GM23338 (cell line): Measurements from ENCODE around the gene TEKT4.

Experiments used
- CREB1 ChIP-seq: fragments of 250-450 bp; sonication (Bioruptor Pico); IDR thresholded peaks from 2 replicates; pipeline ENCODE4 v1.5.0; 2020; ENCODE audit warnings: low read depth, mild to moderate bottlenecking, moderate library complexity
- EZH2 ChIP-seq: fragments of 200-600 bp; sonication (generic); IDR thresholded peaks from one replicate; pipeline ENCODE4 v1.8.0; 2017; ENCODE audit warnings: antibody characterized with exemption, mild to moderate bottlenecking, low read depth; ENCODE audit not compliant: unreplicated experiment
- EZH2phosphoT487 ChIP-seq: fragments of 200-600 bp; sonication (generic); IDR thresholded peaks from one replicate; pipeline ENCODE4 v1.8.1; 2018; ENCODE audit warnings: antibody characterized with exemption; ENCODE audit not compliant: unreplicated experiment
- POLR2AphosphoS5 ChIP-seq: IDR thresholded peaks from 2 replicates; pipeline ENCODE4 v1.6.1; 2016; ENCODE audit warnings: antibody characterized with exemption, low read depth
- TF ChIP-seq, protein P1 (sequence below), 2 experiments: fragments of 200-600 bp in 1 of 2; sonication (generic) in 1 of 2; conservative IDR thresholded peaks; 2 replicates each; pipeline versions ENCODE4 v1.5.1 to v1.6.1; 2016 to 2017; ENCODE audit warnings: antibody characterized with exemption in 2 of 2, low read depth in 2 of 2, mild to moderate bottlenecking in 2 of 2, moderate library complexity in 1 of 2
- TF ChIP-seq, protein P2 (sequence below): IDR thresholded peaks from one replicate; pipeline ENCODE4 v1.6.1; 2018; ENCODE audit warnings: antibody characterized with exemption; ENCODE audit not compliant: unreplicated experiment

DNA sequence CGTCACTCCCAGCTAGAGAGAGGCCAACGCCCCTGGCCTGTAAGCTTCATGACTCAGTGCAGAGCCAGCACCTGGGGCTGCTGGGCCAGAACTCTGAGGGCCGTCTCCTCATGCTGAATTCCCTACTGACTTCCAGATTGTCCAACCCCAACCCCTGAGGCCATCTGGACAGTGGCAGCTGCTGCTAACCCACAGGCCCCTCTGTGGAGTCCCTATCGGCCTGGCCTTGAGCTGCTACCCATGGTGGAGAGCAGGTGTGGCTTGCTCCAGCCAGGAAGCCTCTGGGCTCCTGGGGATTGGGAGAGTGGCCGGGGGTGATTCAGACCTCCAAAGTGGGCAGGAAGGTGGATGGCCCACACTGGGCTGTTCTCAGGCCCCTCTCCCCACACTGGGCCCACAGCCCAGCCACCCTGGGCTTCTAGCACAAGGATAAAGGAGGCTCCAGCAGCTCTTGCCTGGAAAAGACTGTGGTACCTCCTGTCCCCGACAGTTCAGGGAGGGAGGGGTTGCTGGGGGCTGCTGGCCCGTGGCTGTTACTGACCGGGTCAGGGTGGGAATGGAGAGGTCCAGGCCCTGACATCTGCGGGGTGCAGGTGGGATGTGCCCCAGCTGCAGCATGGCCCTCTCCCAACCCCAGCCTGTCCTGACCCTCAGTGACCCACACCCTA, 8.2 kb downstream of the TEKT4 start:
- TF ChIP-seq, protein P1, sequence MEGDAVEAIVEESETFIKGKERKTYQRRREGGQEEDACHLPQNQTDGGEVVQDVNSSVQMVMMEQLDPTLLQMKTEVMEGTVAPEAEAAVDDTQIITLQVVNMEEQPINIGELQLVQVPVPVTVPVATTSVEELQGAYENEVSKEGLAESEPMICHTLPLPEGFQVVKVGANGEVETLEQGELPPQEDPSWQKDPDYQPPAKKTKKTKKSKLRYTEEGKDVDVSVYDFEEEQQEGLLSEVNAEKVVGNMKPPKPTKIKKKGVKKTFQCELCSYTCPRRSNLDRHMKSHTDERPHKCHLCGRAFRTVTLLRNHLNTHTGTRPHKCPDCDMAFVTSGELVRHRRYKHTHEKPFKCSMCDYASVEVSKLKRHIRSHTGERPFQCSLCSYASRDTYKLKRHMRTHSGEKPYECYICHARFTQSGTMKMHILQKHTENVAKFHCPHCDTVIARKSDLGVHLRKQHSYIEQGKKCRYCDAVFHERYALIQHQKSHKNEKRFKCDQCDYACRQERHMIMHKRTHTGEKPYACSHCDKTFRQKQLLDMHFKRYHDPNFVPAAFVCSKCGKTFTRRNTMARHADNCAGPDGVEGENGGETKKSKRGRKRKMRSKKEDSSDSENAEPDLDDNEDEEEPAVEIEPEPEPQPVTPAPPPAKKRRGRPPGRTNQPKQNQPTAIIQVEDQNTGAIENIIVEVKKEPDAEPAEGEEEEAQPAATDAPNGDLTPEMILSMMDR (conservative IDR thresholded peaks at IDR 0.05; ENCODE audit: low read depth in 2 of 2), result no peak
- no peak for TF ChIP-seq CREB1 (CRISPR knock-in tag)
- TF ChIP-seq EZH2, result no peak
- no peak for TF ChIP-seq POLR2AphosphoS5
- TF ChIP-seq, protein P2, sequence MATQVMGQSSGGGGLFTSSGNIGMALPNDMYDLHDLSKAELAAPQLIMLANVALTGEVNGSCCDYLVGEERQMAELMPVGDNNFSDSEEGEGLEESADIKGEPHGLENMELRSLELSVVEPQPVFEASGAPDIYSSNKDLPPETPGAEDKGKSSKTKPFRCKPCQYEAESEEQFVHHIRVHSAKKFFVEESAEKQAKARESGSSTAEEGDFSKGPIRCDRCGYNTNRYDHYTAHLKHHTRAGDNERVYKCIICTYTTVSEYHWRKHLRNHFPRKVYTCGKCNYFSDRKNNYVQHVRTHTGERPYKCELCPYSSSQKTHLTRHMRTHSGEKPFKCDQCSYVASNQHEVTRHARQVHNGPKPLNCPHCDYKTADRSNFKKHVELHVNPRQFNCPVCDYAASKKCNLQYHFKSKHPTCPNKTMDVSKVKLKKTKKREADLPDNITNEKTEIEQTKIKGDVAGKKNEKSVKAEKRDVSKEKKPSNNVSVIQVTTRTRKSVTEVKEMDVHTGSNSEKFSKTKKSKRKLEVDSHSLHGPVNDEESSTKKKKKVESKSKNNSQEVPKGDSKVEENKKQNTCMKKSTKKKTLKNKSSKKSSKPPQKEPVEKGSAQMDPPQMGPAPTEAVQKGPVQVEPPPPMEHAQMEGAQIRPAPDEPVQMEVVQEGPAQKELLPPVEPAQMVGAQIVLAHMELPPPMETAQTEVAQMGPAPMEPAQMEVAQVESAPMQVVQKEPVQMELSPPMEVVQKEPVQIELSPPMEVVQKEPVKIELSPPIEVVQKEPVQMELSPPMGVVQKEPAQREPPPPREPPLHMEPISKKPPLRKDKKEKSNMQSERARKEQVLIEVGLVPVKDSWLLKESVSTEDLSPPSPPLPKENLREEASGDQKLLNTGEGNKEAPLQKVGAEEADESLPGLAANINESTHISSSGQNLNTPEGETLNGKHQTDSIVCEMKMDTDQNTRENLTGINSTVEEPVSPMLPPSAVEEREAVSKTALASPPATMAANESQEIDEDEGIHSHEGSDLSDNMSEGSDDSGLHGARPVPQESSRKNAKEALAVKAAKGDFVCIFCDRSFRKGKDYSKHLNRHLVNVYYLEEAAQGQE, result no peak
- TF ChIP-seq EZH2phosphoT487, result no peak
